Measurements from ENCODE around the gene IPCEF1. TPM values are rescaled to one million over a fixed set of nuclear protein-coding genes. Genes with fewer than 3 reads are reported as not detected.

IPCEF1 gene
- total RNA-seq, 2 experiments from 2014 or later, result 17.3 to 18.8 TPM

- H3K36me3 Mint-ChIP-seq, result peaks cover 1% of the 10 kb centered on the region
- no peak overlapping the region for H3K27ac Mint-ChIP-seq
- peaks cover 29% of the 10 kb centered on the region for H3K27me3 Mint-ChIP-seq
- no peak for ATAC-seq
- H3K4me1 Mint-ChIP-seq, result peaks cover 2% of the 10 kb centered on the region
- no peak overlapping the region for H3K4me3 Mint-ChIP-seq
- no peak for DNase-seq
- CTCF ChIA-PET, result no interaction called here
- no peaks in the 10 kb centered on the region for H3K9me3 Mint-ChIP-seq (ENCODE audit: low read depth)
These were observed 4.9 kb upstream of the IPCEF1 start for GRCh38 chr6:154361476-154361875.

GRCh38 chr6:154360476-154360875 lies 3.9 kb upstream of the IPCEF1 start:
- H3K36me3 Mint-ChIP-seq, result peaks cover 1% of the 10 kb centered on the region
- ATAC-seq (no peak), DNase-seq (no peak)
- H3K9me3 Mint-ChIP-seq (ENCODE audit: low read depth), result no peaks in the 10 kb centered on the region
- H3K4me3 Mint-ChIP-seq, result no peak overlapping the region
- CTCF ChIA-PET, result no interaction called here
- H3K27me3 Mint-ChIP-seq, result peaks cover 35% of the 10 kb centered on the region
- no peak overlapping the region for H3K27ac Mint-ChIP-seq
- H3K4me1 Mint-ChIP-seq, result peaks cover 2% of the 10 kb centered on the region

DNA sequence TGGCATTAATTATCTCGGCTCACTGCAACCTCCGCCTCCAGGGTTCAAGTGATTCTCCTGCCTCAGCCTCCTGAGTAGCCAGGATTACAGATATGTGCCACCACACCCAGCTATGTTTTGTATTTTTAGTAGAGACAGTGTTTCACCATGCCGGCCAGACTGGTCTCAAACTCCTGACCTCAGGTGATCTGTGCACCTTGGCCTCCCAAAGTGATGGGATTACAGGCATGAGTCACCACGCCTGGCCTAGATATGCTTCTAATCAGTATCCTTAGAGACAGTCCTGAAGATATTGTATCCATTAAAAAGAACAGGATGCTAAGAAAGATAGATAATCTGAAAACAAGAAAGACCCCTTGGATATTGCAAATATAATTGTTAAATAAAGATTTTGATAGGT lies 3.1 kb upstream of the IPCEF1 start:
- Mint-ChIP-seq H3K4me1 (peaks cover 8% of the 10 kb centered on the region), H3K27me3 (peaks cover 39% of the 10 kb centered on the region), H3K9me3 (ENCODE audit: low read depth) (no peaks in the 10 kb centered on the region), H3K4me3 (no peak overlapping the region), H3K27ac (no peak overlapping the region), H3K36me3 (peaks cover 1% of the 10 kb centered on the region)
- CTCF ChIA-PET, result no interaction called here
- no peak for ATAC-seq
- DNase-seq, result no peak

DNA sequence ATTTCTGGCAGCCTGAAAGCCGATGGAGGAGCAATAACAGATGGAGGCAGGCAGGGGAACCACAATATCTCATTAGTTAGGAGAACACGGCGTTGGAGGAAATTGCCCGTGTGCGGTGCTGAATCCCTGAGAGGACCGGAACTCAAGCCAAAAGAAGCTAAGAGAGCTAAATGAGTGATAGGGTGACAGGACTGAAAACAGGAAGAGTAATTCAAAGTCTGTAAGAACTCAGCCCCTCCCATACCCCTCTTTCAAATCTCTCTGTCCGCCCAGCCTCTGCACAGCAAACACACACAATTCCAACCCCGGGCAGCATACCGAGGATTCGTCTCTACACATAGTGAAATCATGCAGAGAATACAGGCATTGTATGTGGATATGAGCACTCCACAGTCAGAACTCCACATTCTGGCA lies 2.6 kb upstream of the IPCEF1 start:
- Mint-ChIP-seq H3K27me3 (peaks cover 44% of the 10 kb centered on the region), H3K36me3 (peaks cover 2% of the 10 kb centered on the region), H3K9me3 (ENCODE audit: low read depth) (peaks cover 3% of the 10 kb centered on the region), H3K27ac (no peak overlapping the region), H3K4me3 (no peak overlapping the region), H3K4me1 (peaks cover 13% of the 10 kb centered on the region)
- ATAC-seq (no peak), DNase-seq (no peak)
- CTCF ChIA-PET, result no interaction called here

- no peak for ATAC-seq
- no peak for DNase-seq
- H3K27me3 Mint-ChIP-seq, result peaks cover 46% of the 10 kb centered on the region
- H3K27ac Mint-ChIP-seq, result no peak overlapping the region
- peaks cover 4% of the 10 kb centered on the region for H3K9me3 Mint-ChIP-seq (ENCODE audit: low read depth)
- CTCF ChIA-PET, result no interaction called here
- H3K36me3 Mint-ChIP-seq, result peaks cover 3% of the 10 kb centered on the region
- H3K4me3 Mint-ChIP-seq, result no peak overlapping the region
- H3K4me1 Mint-ChIP-seq, result peaks cover 19% of the 10 kb centered on the region
These were observed 1.5 kb upstream of the IPCEF1 start for GRCh38 chr6:154358019-154358545.

DNA sequence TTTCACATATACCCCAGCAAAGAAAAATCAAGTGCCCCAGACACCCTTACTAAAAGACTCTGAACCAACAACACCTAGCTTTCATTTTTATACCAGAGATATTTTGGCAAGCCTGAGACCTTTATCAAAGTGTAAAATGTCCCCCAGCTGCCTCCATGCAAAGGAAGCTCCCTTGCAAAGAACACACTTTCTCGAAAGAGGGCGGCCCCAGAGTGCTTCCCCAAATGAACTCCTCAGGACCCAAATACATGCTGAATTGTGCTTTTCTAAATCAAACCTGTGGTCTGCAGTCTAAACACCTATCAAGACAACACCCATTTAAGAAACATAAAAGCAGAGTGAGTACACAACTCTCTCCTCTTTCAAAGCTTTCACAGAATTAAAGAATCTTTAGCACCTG lies 490 bp downstream of the IPCEF1 start:
- H3K27me3 Mint-ChIP-seq, result peaks cover 50% of the 10 kb centered on the region
- peaks cover 4% of the 10 kb centered on the region for H3K9me3 Mint-ChIP-seq (ENCODE audit: low read depth)
- DNase-seq (no peak), ATAC-seq (no peak)
- no peak overlapping the region for H3K27ac Mint-ChIP-seq
- CTCF ChIA-PET, result interaction anchor here (1.3 kb wide), 1 partner anchor 202 kb away, joined by 3 read pairs; no protein-coding TSS in a partner anchor
- H3K4me3 Mint-ChIP-seq, result no peak overlapping the region
- peaks cover 3% of the 10 kb centered on the region for H3K36me3 Mint-ChIP-seq
- H3K4me1 Mint-ChIP-seq, result peaks cover 29% of the 10 kb centered on the region

- Mint-ChIP-seq H3K27me3 (peaks cover 59% of the 10 kb centered on the region), H3K4me3 (peak overlapping the region; percentile 5), H3K36me3 (peaks cover 3% of the 10 kb centered on the region), H3K27ac (peak overlapping the region; percentile 0), H3K4me1 (peaks cover 29% of the 10 kb centered on the region), H3K9me3 (ENCODE audit: low read depth) (peaks cover 4% of the 10 kb centered on the region)
- CTCF ChIA-PET, result interaction anchor here (0.6 to 1.2 kb wide), 2 partner anchors 55 to 200 kb away, joined by 3 read pairs; no protein-coding TSS in a partner anchor
- DNase-seq (no peak), ATAC-seq (no peak)
These were observed 2.3 kb downstream of the IPCEF1 start for GRCh38 chr6:154354265-154354777.

DNA sequence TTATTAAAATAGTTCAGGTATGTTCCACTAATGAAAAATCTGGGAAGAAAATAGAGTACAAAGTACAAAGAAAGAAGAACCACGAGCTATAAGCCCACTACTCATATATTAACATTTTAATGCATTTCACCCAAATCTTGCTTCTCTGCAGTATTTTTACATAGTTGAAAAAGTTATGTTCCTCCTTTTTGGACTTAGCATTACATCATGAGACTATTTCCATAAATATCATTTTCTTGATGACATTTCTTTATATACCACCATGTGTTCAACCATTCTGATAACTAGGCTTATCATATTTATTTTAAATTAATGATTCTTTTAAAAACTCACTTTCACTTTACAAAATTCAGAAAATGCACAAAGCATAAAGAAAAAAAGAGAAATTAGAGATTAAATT lies 3.0 kb downstream of the IPCEF1 start:
- Mint-ChIP-seq H3K36me3 (peaks cover 3% of the 10 kb centered on the region), H3K4me3 (no peak overlapping the region), H3K4me1 (peaks cover 29% of the 10 kb centered on the region), H3K9me3 (ENCODE audit: low read depth) (peaks cover 4% of the 10 kb centered on the region), H3K27me3 (peaks cover 57% of the 10 kb centered on the region), H3K27ac (no peak overlapping the region)
- ATAC-seq (no peak), DNase-seq (no peak)
- CTCF ChIA-PET, result no interaction called here

GRCh38 chr6:154352898-154353585 lies 3.6 kb downstream of the IPCEF1 start:
- ATAC-seq (peak; percentile 83), DNase-seq (peak; percentile 64)
- Mint-ChIP-seq H3K27ac (no peak overlapping the region), H3K4me3 (no peak overlapping the region), H3K36me3 (peaks cover 3% of the 10 kb centered on the region), H3K27me3 (peaks cover 57% of the 10 kb centered on the region), H3K9me3 (ENCODE audit: low read depth) (peaks cover 4% of the 10 kb centered on the region), H3K4me1 (peaks cover 29% of the 10 kb centered on the region)
- CTCF ChIA-PET, result no interaction called here

DNA sequence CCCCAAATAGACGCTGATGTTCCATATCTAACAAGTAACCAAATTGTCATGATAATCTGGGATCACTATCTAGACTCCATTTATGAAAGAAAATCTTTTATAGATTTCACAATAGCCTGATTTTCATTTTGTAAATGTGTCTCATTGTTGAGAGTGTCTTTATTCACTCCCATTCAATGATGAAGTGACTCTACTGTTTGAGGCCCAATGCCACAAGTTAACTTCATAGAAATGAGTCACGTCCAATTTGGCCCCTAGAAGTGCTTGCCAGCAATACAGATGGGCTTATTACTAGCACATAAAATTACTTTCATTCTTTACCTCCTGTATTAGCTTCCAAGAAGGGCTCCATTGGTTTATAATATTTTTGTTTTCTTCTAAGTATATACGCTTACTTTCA lies 6.3 kb downstream of the IPCEF1 start:
- CTCF ChIA-PET, result no interaction called here
- DNase-seq, result no peak
- H3K27me3 Mint-ChIP-seq, result peaks cover 49% of the 10 kb centered on the region
- H3K36me3 Mint-ChIP-seq, result peaks cover 2% of the 10 kb centered on the region
- H3K4me3 Mint-ChIP-seq, result no peak overlapping the region
- peaks cover 10% of the 10 kb centered on the region for H3K9me3 Mint-ChIP-seq (ENCODE audit: low read depth)
- ATAC-seq, result no peak
- H3K4me1 Mint-ChIP-seq, result peaks cover 27% of the 10 kb centered on the region
- no peak overlapping the region for H3K27ac Mint-ChIP-seq

DNA sequence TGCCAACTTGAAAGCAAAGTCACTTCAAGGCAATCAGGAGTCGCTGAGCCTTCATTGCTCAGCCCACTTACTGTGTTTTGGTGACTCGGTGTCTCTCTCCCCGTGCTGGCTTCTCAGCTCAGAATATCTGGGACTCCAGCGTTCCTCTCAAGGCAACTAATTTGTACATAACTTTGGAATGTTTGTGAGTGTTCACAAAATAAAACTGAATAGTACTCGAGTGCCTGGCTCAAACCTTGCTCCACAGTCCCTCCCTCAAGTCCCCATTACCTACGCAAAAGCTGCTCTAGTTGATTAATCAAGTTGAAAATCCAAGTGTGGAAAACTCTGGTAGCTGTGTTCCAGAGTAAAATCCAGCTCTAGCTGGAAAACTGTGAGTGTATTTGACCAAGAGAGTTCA lies 8.6 kb downstream of the IPCEF1 start:
- CTCF ChIA-PET, result no interaction called here
- ATAC-seq, result no peak

GRCh38 chr6:154345811-154346210 lies 10.8 kb downstream of the IPCEF1 start:
- no peaks in the 10 kb centered on the region for H3K4me1 Mint-ChIP-seq
- H3K9me3 Mint-ChIP-seq (ENCODE audit: low read depth), result peaks cover 6% of the 10 kb centered on the region
- no peaks in the 10 kb centered on the region for H3K36me3 Mint-ChIP-seq
- no peak overlapping the region for H3K4me3 Mint-ChIP-seq
- no peak overlapping the region for H3K27ac Mint-ChIP-seq
- DNase-seq (no peak), ATAC-seq (no peak)
- CTCF ChIA-PET, result no interaction called here
- H3K27me3 Mint-ChIP-seq, result peaks cover 26% of the 10 kb centered on the region

More for the DNA sequence above, 8.6 kb downstream of the IPCEF1 start:
- H3K36me3 Mint-ChIP-seq, result no peaks in the 10 kb centered on the region
- DNase-seq, result no peak
- H3K4me3 Mint-ChIP-seq, result no peak overlapping the region
- no peak overlapping the region for H3K27ac Mint-ChIP-seq
- H3K27me3 Mint-ChIP-seq, result peaks cover 39% of the 10 kb centered on the region
- H3K9me3 Mint-ChIP-seq (ENCODE audit: low read depth), result peaks cover 6% of the 10 kb centered on the region
- peaks cover 9% of the 10 kb centered on the region for H3K4me1 Mint-ChIP-seq

- no peak overlapping the region for H3K4me3 Mint-ChIP-seq
- no peaks in the 10 kb centered on the region for H3K4me1 Mint-ChIP-seq
- H3K27ac Mint-ChIP-seq, result no peak overlapping the region
- no peaks in the 10 kb centered on the region for H3K36me3 Mint-ChIP-seq
- H3K27me3 Mint-ChIP-seq, result peaks cover 17% of the 10 kb centered on the region
- DNase-seq (no peak), ATAC-seq (no peak)
- peaks cover 6% of the 10 kb centered on the region for H3K9me3 Mint-ChIP-seq (ENCODE audit: low read depth)
- CTCF ChIA-PET, result no interaction called here
These were observed 12.9 kb downstream of the IPCEF1 start for GRCh38 chr6:154343473-154344308.
